Keratinocyte (primary cell): ENCODE data around the gene KRTAP20-3. TPM values are rescaled to one million over a fixed set of nuclear protein-coding genes. Genes with fewer than 3 reads are reported as not detected.

Experiments used
- DNase-seq: peaks from one replicate; pipeline ENCODE4 v3.0.0-alpha.2; 2011; ENCODE audit warnings: low read depth, missing footprints, low spot score
- FAIRE-seq: peaks from 2 replicates; lab custom pipeline; 2011; peaks lifted over from hg19 to GRCh38; lab: Jason Lieb, UNC
- H2AFZ ChIP-seq: 2 replicates; pipeline ENCODE4 v1.6.0; 2012; ENCODE audit warnings: low read length, control low read depth, inconsistent platforms; ENCODE audit not compliant: control insufficient read depth
- H3K27ac ChIP-seq: 2 replicates; pipeline ENCODE4 v1.5.1; 2011; ENCODE audit warnings: low read length; ENCODE audit not compliant: control insufficient read depth, insufficient read depth
- H3K27me3 ChIP-seq: 3 replicates; pipeline ENCODE4 v1.6.0; 2011; ENCODE audit warnings: low read length; ENCODE audit not compliant: control insufficient read depth, insufficient read depth; ENCODE audit errors: extremely low read depth
- H3K36me3 ChIP-seq, 2 experiments: 2 replicates in 1 of 2; 3 replicates in 1 of 2; pipeline ENCODE4 v1.5.1; 2011; ENCODE audit warnings: low read length in 2 of 2, mild to moderate bottlenecking in 1 of 2; ENCODE audit not compliant: control insufficient read depth in 2 of 2, insufficient read depth in 2 of 2; ENCODE audit errors: extremely low read depth in 1 of 2
- H3K4me1 ChIP-seq: 3 replicates; pipeline ENCODE4 v1.5.1; 2011; ENCODE audit warnings: low read length; ENCODE audit not compliant: control insufficient read depth, insufficient read depth; ENCODE audit errors: extremely low read depth
- H3K4me2 ChIP-seq: 3 replicates; pipeline ENCODE4 v1.6.0; 2011; ENCODE audit warnings: low read depth, low read length; ENCODE audit not compliant: control insufficient read depth, insufficient read depth; ENCODE audit errors: extremely low read depth
- H3K4me3 ChIP-seq, 3 experiments: fragments of 200-600 bp in 1 of 3; sonication (generic) in 1 of 3; 2 replicates in 2 of 3; 3 replicates in 1 of 3; pipeline ENCODE4 v1.5.1; 2011 to 2016; ENCODE audit warnings: low read length in 3 of 3, mild to moderate bottlenecking in 3 of 3, control low read depth in 2 of 3, inconsistent platforms in 1 of 3, low read depth in 1 of 3, mixed read lengths in 1 of 3, mixed run types in 1 of 3, moderate library complexity in 1 of 3; ENCODE audit not compliant: control insufficient read depth in 2 of 3, insufficient read depth in 2 of 3; ENCODE audit errors: extremely low read depth in 1 of 3
- H3K79me2 ChIP-seq: 2 replicates; pipeline ENCODE4 v1.6.0; 2012; ENCODE audit warnings: low read length; ENCODE audit not compliant: control insufficient read depth, insufficient read depth
- H3K9ac ChIP-seq: 3 replicates; pipeline ENCODE4 v1.6.0; 2011; ENCODE audit warnings: low read length; ENCODE audit not compliant: control insufficient read depth, insufficient read depth; ENCODE audit errors: extremely low read depth
- H3K9me1 ChIP-seq: 3 replicates; pipeline ENCODE4 v1.6.0; 2011; ENCODE audit warnings: low read length; ENCODE audit not compliant: control insufficient read depth, insufficient read depth; ENCODE audit errors: extremely low read depth
- H3K9me3 ChIP-seq: 2 replicates; pipeline ENCODE4 v1.5.1; 2012; ENCODE audit warnings: low read depth, low read length; ENCODE audit not compliant: control insufficient read depth
- H4K20me1 ChIP-seq: 3 replicates; pipeline ENCODE4 v1.6.0; 2011; ENCODE audit warnings: low read length; ENCODE audit not compliant: control insufficient read depth, insufficient read depth; ENCODE audit errors: extremely low read depth
- CTCF ChIP-seq, 3 experiments: IDR thresholded peaks in 1 of 3; conservative IDR thresholded peaks in 1 of 3; optimal IDR thresholded peaks in 1 of 3; 2 replicates in 2 of 3; 3 replicates in 1 of 3; pipeline versions ENCODE3 to v1.5.1; 2011; ENCODE audit warnings: low read length in 3 of 3, mild to moderate bottlenecking in 3 of 3, moderate library complexity in 2 of 3, control low read depth in 1 of 3, inconsistent platforms in 1 of 3; ENCODE audit not compliant: insufficient read depth in 2 of 3; ENCODE audit errors: extremely low read depth in 1 of 3
- EZH2 ChIP-seq: IDR thresholded peaks from one replicate; pipeline ENCODE4 v1.6.1; 2012; ENCODE audit warnings: inconsistent platforms, mild to moderate bottlenecking, low read length, moderate library complexity
- dilution Hi-C: fragments of 300-500 bp; cut with MboI; formaldehyde crosslinking; loops from one replicate; pipeline ENCODE4 v1.7.0; 2020; ENCODE audit warnings: low sequenced_read_pairs; ENCODE audit not compliant: extremely low pct_ligation_motif_present
- polyA plus RNA-seq, 5 experiments: library from polyadenylated mRNA; depleted of rRNA in 3 of 5; stranded (reverse) in 3 of 5; stranded (forward) in 1 of 5; unstranded in 1 of 5; fragments of >200 nt; gene quantifications; 1 replicate in 1 of 5; 2 replicates in 3 of 5; 3 replicates in 1 of 5; pipeline versions ENCODE4 v1.2.1 to v1.2.3, GENCODE V29; 2011 to 2012; ENCODE audit warnings: missing spikeins in 2 of 5, low read depth in 1 of 5, low replicate concordance in 1 of 5

KRTAP20-3 gene
- polyA plus RNA-seq, 1 donor (not counting 4 experiments of a cell fraction or from before 2014, with no cell fraction given): not detected

GRCh38 chr21:30600787-30601186, 41.9 kb upstream of the KRTAP20-3 start, which contains the start of gene KRTAP22-1:
Gene KRTAP22-1, plus strand, starts transcription at chr21:30601087.
- Histone ChIP-seq H3K27me3 (no peaks in the 10 kb centered on the region), H2AFZ (no peak within 1 kb of the TSS), H4K20me1 (no peaks in the 10 kb centered on the region), H3K36me3 (no peaks in the 10 kb centered on the region), H3K9me1 (no peaks in the 10 kb centered on the region), H3K4me2 (no peak within 1 kb of the TSS), H3K27ac (no peak within 1 kb of the TSS), H3K4me1 (no peaks in the 10 kb centered on the region), H3K9ac (no peak within 1 kb of the TSS), H3K4me3 (no peak within 1 kb of the TSS), H3K9me3 (no peaks in the 10 kb centered on the region), H3K79me2 (no peaks in the 10 kb centered on the region)
- dilution Hi-C loops: no loop called here
- no peak for FAIRE-seq
- TF ChIP-seq EZH2 (no peak), CTCF (optimal IDR thresholded peaks at IDR 0.05 in 1 of 3, IDR thresholded peaks at IDR 0.05 in 1 of 3, conservative IDR thresholded peaks at IDR 0.05 in 1 of 3; ENCODE audit: extremely low read depth in 1 of 3, insufficient read depth in 2 of 3, low read length in 3 of 3) (no peak)
- no peak for DNase-seq

GRCh38 chr21:30605968-30606367, 36.7 kb upstream of the KRTAP20-3 start:
- no peaks in the 10 kb centered on the region for H3K27me3 ChIP-seq
- no peak overlapping the region for H3K4me3 ChIP-seq
- H4K20me1 ChIP-seq: no peaks in the 10 kb centered on the region
- no peak overlapping the region for H2AFZ ChIP-seq
- H3K36me3 ChIP-seq: no peaks in the 10 kb centered on the region
- TF ChIP-seq EZH2 (no peak), CTCF (optimal IDR thresholded peaks at IDR 0.05 in 1 of 3, IDR thresholded peaks at IDR 0.05 in 1 of 3, conservative IDR thresholded peaks at IDR 0.05 in 1 of 3; ENCODE audit: extremely low read depth in 1 of 3, insufficient read depth in 2 of 3, low read length in 3 of 3) (peak in 1 of 3 experiments; percentile 10)
- H3K79me2 ChIP-seq: no peaks in the 10 kb centered on the region
- no peak overlapping the region for H3K4me2 ChIP-seq
- no peaks in the 10 kb centered on the region for H3K9me1 ChIP-seq
- FAIRE-seq (no peak), DNase-seq (no peak)
- no peaks in the 10 kb centered on the region for H3K9me3 ChIP-seq
- no peak overlapping the region for H3K27ac ChIP-seq
- H3K4me1 ChIP-seq: no peaks in the 10 kb centered on the region
- dilution Hi-C loops: no loop called here
- H3K9ac ChIP-seq: no peak overlapping the region
